GM21737 (cell line): Measurements from ENCODE around the gene MFAP4.

ENCODE experiments used
- ATAC-seq: cut with Tn5 transposase; IDR thresholded peaks from one replicate; pipeline ENCODE4 v1.9.1; 2021; ENCODE audit warnings: mild to moderate bottlenecking, moderate library complexity; ENCODE audit not compliant: unreplicated experiment

The MFAP4 gene

GRCh38 chr17:19386974-19387920, at the start of gene MFAP4:
Gene MFAP4, minus strand, starts transcription at chr17:19387190. Its CDS starts 35 bp downstream, at chr17:19387155.
- no peak for ATAC-seq

GRCh38 chr17:19433727-19434340, 46.8 kb upstream of the MFAP4 start:
- no peak for ATAC-seq

GRCh38 chr17:19433255-19433654, 46.3 kb upstream of the MFAP4 start:
- ATAC-seq, result no peak

- no peak for ATAC-seq
Measured at GRCh38 chr17:19431691-19432090, 44.7 kb upstream of the MFAP4 start.

GRCh38 chr17:19426631-19427030, 39.6 kb upstream of the MFAP4 start:
- ATAC-seq, result no peak

GRCh38 chr17:19424934-19425868, 38.2 kb upstream of the MFAP4 start:
- no peak for ATAC-seq

- ATAC-seq, result no peak
Measured at GRCh38 chr17:19421926-19422325, 34.9 kb upstream of the MFAP4 start.

GRCh38 chr17:19421219-19421618, 34.2 kb upstream of the MFAP4 start:
- no peak for ATAC-seq

- ATAC-seq, result no peak
Measured at GRCh38 chr17:19418251-19418992, 31.4 kb upstream of the MFAP4 start.

GRCh38 chr17:19417611-19418010, 30.6 kb upstream of the MFAP4 start:
- no peak for ATAC-seq

GRCh38 chr17:19415806-19416775, 29.1 kb upstream of the MFAP4 start:
- no peak for ATAC-seq

GRCh38 chr17:19415311-19415710, 28.3 kb upstream of the MFAP4 start:
- ATAC-seq, result no peak

GRCh38 chr17:19414396-19415280, 27.6 kb upstream of the MFAP4 start:
- no peak for ATAC-seq

GRCh38 chr17:19413761-19414160, 26.8 kb upstream of the MFAP4 start:
- ATAC-seq, result no peak

- ATAC-seq, result no peak
Measured at GRCh38 chr17:19412984-19413383, 26.0 kb upstream of the MFAP4 start.

- no peak for ATAC-seq
Measured at GRCh38 chr17:19412510-19412909, 25.5 kb upstream of the MFAP4 start.

GRCh38 chr17:19411631-19412030, 24.6 kb upstream of the MFAP4 start:
- ATAC-seq, result no peak
